Uterus (tissue), 2 donors: ENCODE data around the gene CD93.

ENCODE experiments used
- POLR2A ChIP-seq, 2 donors: fragments of 450-650 bp; IDR thresholded peaks; one replicate each; pipeline ENCODE4 v1.6.1; 2016; ENCODE audit warnings: antibody characterized with exemption in 2 of 2, mild to moderate bottlenecking in 1 of 2, moderate library complexity in 1 of 2
- TF ChIP-seq, protein P1 (sequence below), 4 experiments: fragments of 200-600 bp in 2 of 4; fragments of 450-650 bp in 2 of 4; sonication (generic) in 2 of 4; IDR thresholded peaks; one replicate each; pipeline ENCODE4 v1.5.1; 2016 to 2019; ENCODE audit warnings: antibody characterized with exemption in 4 of 4, mild to moderate bottlenecking in 2 of 4, moderate library complexity in 1 of 4

DNA sequence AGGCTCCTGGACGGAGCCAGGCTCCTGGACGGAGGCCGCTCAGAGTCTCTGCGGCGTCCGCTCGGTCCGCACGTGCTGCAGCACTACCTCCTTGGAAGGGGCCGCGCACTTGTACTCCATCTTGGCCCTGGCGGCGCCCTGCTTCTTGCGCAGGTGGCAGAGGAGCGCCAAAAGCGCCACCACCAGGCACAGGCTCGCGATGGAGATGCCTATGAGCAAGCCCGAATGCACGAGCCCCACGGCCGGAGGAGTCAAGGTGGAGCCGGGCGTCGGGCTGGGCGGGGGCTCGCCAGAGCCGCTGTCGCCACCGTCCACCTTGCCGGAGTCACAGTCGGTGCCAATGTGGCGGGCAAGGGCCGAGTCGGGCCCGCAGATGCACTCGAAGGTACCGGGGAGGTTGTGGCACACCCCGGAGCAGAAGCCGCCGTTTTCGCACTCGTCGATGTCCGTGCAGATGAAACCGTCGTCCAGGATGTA is 38.3 kb downstream of the CD93 start:
- TF ChIP-seq, protein P1, sequence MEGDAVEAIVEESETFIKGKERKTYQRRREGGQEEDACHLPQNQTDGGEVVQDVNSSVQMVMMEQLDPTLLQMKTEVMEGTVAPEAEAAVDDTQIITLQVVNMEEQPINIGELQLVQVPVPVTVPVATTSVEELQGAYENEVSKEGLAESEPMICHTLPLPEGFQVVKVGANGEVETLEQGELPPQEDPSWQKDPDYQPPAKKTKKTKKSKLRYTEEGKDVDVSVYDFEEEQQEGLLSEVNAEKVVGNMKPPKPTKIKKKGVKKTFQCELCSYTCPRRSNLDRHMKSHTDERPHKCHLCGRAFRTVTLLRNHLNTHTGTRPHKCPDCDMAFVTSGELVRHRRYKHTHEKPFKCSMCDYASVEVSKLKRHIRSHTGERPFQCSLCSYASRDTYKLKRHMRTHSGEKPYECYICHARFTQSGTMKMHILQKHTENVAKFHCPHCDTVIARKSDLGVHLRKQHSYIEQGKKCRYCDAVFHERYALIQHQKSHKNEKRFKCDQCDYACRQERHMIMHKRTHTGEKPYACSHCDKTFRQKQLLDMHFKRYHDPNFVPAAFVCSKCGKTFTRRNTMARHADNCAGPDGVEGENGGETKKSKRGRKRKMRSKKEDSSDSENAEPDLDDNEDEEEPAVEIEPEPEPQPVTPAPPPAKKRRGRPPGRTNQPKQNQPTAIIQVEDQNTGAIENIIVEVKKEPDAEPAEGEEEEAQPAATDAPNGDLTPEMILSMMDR (IDR thresholded peaks at IDR 0.05): no peak
- TF ChIP-seq POLR2A (IDR thresholded peaks at IDR 0.05): no peak
